BLaER1 treated with 17β-estradiol and CSF1 and Interleukin-3, amounts not matched to agents 10 nM and 100 nM (cell line): ENCODE measurements around the gene FAM222A.

Experiments used
- H3K27ac ChIP-seq, 11 experiments: shearing (Covaris generic); formaldehyde crosslinking; 2 replicates each; pipeline ENCODE4 v1.8.1; 2022
- H3K27me3 ChIP-seq, 11 experiments: shearing (Covaris generic); formaldehyde crosslinking; 2 replicates each; pipeline ENCODE4 v1.8.1; 2022
- H3K36me3 ChIP-seq, 11 experiments: shearing (Covaris generic); formaldehyde crosslinking; 2 replicates each; pipeline ENCODE4 v1.8.1; 2022
- H3K4me1 ChIP-seq, 10 experiments: shearing (Covaris generic); formaldehyde crosslinking; 2 replicates each; pipeline ENCODE4 v1.8.1; 2022
- H3K4me2 ChIP-seq, 11 experiments: shearing (Covaris generic); formaldehyde crosslinking; 2 replicates each; pipeline ENCODE4 v1.8.1; 2022
- H3K4me3 ChIP-seq, 10 experiments: shearing (Covaris generic); formaldehyde crosslinking; 2 replicates each; pipeline ENCODE4 v1.8.1; 2022
- H3K9ac ChIP-seq, 11 experiments: shearing (Covaris generic); formaldehyde crosslinking; 2 replicates each; pipeline ENCODE4 v1.8.1; 2022
- H3K9me3 ChIP-seq, 11 experiments: shearing (Covaris generic); formaldehyde crosslinking; replicated peaks in 1 of 11; 2 replicates each; pipeline ENCODE4 v1.8.1; 2022
- H4K20me1 ChIP-seq, 11 experiments: shearing (Covaris generic); formaldehyde crosslinking; 2 replicates each; pipeline ENCODE4 v1.8.1; 2022
- Cebpa-rat ChIP-seq, 11 experiments: shearing (Covaris generic); IDR thresholded peaks; 2 replicates each; pipeline ENCODE4 v1.8.1; 2022

The FAM222A gene

DNA sequence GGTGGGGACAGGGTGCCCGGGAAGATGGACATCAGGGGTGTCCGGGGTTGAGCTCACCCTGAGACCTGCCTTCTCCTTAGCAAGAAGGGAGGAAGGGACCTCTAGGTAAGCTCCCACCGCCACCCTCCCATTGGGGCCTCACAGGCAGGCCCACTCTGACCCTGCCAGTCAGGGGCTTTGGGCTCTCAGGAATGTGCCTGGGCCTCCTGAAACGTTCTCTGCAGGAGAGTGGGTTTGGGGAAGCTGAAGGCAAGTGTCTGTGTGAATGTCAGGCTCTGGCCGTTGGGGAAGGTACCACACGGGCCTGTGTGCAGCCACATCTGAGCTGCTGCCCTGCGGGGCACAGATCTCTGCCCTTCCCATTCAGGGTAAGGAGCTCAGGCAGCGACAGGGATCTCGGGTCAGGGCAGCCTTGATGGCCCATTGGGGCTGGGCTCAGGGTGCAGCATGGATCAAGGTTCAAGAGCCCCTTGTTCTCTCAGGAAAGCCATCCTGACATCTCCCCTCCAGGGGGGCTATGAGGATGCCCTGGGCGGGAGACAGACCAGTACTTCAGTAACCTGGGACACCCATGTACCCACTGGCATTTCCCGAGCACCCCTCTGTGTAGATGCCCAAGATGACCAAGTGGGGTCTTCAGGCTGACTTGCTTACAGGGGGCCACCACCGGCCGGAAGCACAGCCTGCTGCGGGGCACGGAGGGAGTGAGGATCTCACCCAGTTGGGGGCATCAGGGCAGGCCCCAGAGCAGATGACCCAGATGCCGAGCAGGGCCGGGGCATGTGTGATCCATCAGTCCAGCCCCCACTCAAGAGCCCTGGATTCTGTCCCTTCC is 29.7 kb downstream of the FAM222A start:
- no peak overlapping the region for H3K4me3 ChIP-seq
- no peak for TF ChIP-seq Cebpa-rat (IDR thresholded peaks at IDR 0.05)
- no peaks in the 10 kb centered on the region for H3K27me3 ChIP-seq
- H3K4me1 ChIP-seq, result peaks cover 9 to 19% (median 17%) of the 10 kb centered on the region in 10 experiments; a peak in 18 of 20 replicates
- H4K20me1 ChIP-seq, result peaks cover 0 to 41% (median 2%) of the 10 kb centered on the region in 11 experiments; a peak in 6 of 22 replicates
- no peak overlapping the region for H3K27ac ChIP-seq
- H3K9ac ChIP-seq, result peak overlapping the region in 1 of 11 experiments; percentile 23; a peak in 1 of 22 replicates
- no peaks in the 10 kb centered on the region for H3K36me3 ChIP-seq
- H3K9me3 ChIP-seq, result no peaks in the 10 kb centered on the region
- no peak overlapping the region for H3K4me2 ChIP-seq

GRCh38 chr12:109744026-109744425 is 30.4 kb downstream of the FAM222A start:
- Histone ChIP-seq H3K36me3 (no peaks in the 10 kb centered on the region), H3K4me1 (peaks cover 9 to 19% (median 17%) of the 10 kb centered on the region in 10 experiments; a peak in 18 of 20 replicates), H3K27me3 (no peaks in the 10 kb centered on the region), H3K9me3 (no peaks in the 10 kb centered on the region), H3K4me2 (peak overlapping the region in 5 of 11 experiments; percentile 34 to 55 (median 42); a peak in 7 of 22 replicates), H3K9ac (no peak overlapping the region), H3K4me3 (no peak overlapping the region), H3K27ac (0 out of 22 replicates have a peak overlapping the region, but pooled peaks of 1 of the 11 experiments have one; percentile 7), H4K20me1 (peaks cover 0 to 34% (median 0%) of the 10 kb centered on the region in 11 experiments; a peak in 5 of 22 replicates)
- TF ChIP-seq Cebpa-rat (IDR thresholded peaks at IDR 0.05), result no peak

DNA sequence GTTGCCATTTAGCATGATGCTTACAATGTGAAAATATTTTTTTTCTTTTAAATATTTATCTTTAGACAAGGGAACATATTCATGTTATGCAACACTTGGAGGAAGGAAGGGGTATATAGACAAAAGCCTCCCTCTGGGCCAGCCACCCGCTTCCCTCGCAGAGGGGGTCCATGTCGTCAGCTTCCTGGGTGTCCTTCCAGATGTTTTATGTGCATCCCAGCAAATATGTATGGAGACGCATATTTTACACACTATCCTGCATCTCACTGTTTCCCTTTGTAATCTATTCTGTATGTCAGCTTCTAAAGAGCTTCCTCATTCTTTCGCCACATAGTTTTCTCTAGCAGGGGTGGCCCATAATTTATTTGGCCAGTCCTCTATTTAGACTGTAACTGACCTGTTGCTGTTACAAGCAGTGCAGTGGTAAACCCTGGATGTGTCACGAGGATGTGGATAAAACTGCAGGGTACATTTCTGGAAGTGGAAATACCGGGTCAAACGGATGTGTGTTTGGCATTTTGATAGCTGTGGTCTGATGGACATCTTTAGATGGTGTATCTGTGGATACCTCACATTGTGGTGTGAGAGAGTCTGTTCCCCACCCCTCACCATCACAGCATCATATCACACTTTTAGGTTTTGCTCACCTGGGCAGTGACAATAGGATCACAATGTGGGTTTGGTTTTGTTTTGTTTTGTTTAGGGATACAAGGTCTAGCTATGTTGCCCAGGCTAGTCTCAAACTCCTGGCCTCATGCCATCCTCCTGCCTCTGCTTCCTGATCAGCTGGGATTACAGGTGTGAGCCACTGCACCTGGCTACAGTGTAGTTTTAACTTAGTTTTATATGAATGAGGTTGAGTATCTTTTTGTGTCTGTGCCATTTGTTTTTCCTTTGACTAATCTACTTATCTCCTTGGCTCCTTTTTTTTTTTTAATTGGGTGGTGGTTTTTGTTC is 31.6 kb downstream of the FAM222A start:
- H3K4me2 ChIP-seq, result peak overlapping the region; percentile 7 to 59 (median 37); a peak in 21 of 22 replicates
- H4K20me1 ChIP-seq, result peaks cover 0 to 25% (median 0%) of the 10 kb centered on the region in 11 experiments; a peak in 4 of 22 replicates
- H3K27me3 ChIP-seq, result no peaks in the 10 kb centered on the region
- no peaks in the 10 kb centered on the region for H3K36me3 ChIP-seq
- no peak overlapping the region for H3K4me3 ChIP-seq
- no peak for TF ChIP-seq Cebpa-rat (IDR thresholded peaks at IDR 0.05)
- H3K9ac ChIP-seq, result no peak overlapping the region
- no peaks in the 10 kb centered on the region for H3K9me3 ChIP-seq
- no peak overlapping the region for H3K27ac ChIP-seq
- H3K4me1 ChIP-seq, result peaks cover 9 to 19% (median 17%) of the 10 kb centered on the region in 10 experiments; a peak in 18 of 20 replicates

GRCh38 chr12:109752117-109753053 is 38.8 kb downstream of the FAM222A start:
- Histone ChIP-seq H3K9ac (no peak overlapping the region), H3K27me3 (no peaks in the 10 kb centered on the region), H3K4me2 (no peak overlapping the region), H3K4me1 (no peaks in the 10 kb centered on the region), H3K9me3 (peaks cover 10 to 26% (median 19%) of the 10 kb centered on the region in 11 experiments), H3K36me3 (no peaks in the 10 kb centered on the region), H3K27ac (no peak overlapping the region), H4K20me1 (no peaks in the 10 kb centered on the region), H3K4me3 (no peak overlapping the region)
- TF ChIP-seq Cebpa-rat (IDR thresholded peaks at IDR 0.05), result no peak

- Histone ChIP-seq H3K4me1 (no peaks in the 10 kb centered on the region), H3K4me3 (no peak overlapping the region), H3K9me3 (peaks cover 10 to 27% (median 19%) of the 10 kb centered on the region in 11 experiments), H3K27me3 (no peaks in the 10 kb centered on the region), H3K27ac (no peak overlapping the region), H4K20me1 (peaks cover 0 to 3% (median 0%) of the 10 kb centered on the region in 11 experiments; a peak in 1 of 22 replicates), H3K9ac (no peak overlapping the region), H3K4me2 (no peak overlapping the region), H3K36me3 (no peaks in the 10 kb centered on the region)
- TF ChIP-seq Cebpa-rat (IDR thresholded peaks at IDR 0.05), result no peak
Observed at GRCh38 chr12:109753054-109753401, 39.4 kb downstream of the FAM222A start.

DNA sequence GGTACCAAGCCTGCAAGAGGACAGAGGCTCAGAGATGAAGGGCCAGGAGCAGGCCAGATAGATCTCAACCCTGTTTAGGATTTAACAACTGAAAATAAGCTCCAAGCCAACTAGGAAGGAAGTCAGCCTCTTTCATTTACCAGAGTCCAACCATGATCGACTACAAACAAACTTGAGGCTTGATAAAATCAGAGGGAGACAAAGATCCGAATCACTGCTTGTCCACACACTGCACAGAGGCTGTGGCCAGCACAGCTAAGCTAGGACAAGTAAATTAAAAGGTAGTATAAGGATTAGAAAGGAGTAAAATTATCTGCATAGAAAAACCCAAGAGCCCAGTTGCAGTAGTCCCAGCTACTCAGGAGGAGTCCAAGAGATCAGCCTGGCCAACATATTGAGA is 40.3 kb downstream of the FAM222A start:
- no peaks in the 10 kb centered on the region for H3K4me1 ChIP-seq
- H3K9me3 ChIP-seq, result peaks cover 10 to 27% (median 19%) of the 10 kb centered on the region in 11 experiments
- no peak overlapping the region for H3K4me2 ChIP-seq
- no peak overlapping the region for H3K4me3 ChIP-seq
- no peak overlapping the region for H3K27ac ChIP-seq
- H3K27me3 ChIP-seq, result no peaks in the 10 kb centered on the region
- no peak for TF ChIP-seq Cebpa-rat (IDR thresholded peaks at IDR 0.05)
- no peaks in the 10 kb centered on the region for H3K36me3 ChIP-seq
- H4K20me1 ChIP-seq, result peaks cover 0 to 4% (median 0%) of the 10 kb centered on the region in 11 experiments; a peak in 1 of 22 replicates
- no peak overlapping the region for H3K9ac ChIP-seq

- peaks cover 4 to 14% (median 9%) of the 10 kb centered on the region in 10 experiments; a peak in 13 of 20 replicates for H3K4me1 ChIP-seq
- H3K4me2 ChIP-seq, result no peak overlapping the region
- H3K9ac ChIP-seq, result no peak overlapping the region
- no peak for TF ChIP-seq Cebpa-rat (IDR thresholded peaks at IDR 0.05)
- no peak overlapping the region for H3K4me3 ChIP-seq
- no peaks in the 10 kb centered on the region for H3K36me3 ChIP-seq
- peaks cover 0 to 4% (median 0%) of the 10 kb centered on the region in 11 experiments; a peak in 1 of 22 replicates for H4K20me1 ChIP-seq
- no peak overlapping the region for H3K27ac ChIP-seq
- H3K27me3 ChIP-seq, result no peaks in the 10 kb centered on the region
- H3K9me3 ChIP-seq, result peaks cover 10 to 22% (median 19%) of the 10 kb centered on the region in 11 experiments
Observed at GRCh38 chr12:109756457-109756856, 42.8 kb downstream of the FAM222A start.

DNA sequence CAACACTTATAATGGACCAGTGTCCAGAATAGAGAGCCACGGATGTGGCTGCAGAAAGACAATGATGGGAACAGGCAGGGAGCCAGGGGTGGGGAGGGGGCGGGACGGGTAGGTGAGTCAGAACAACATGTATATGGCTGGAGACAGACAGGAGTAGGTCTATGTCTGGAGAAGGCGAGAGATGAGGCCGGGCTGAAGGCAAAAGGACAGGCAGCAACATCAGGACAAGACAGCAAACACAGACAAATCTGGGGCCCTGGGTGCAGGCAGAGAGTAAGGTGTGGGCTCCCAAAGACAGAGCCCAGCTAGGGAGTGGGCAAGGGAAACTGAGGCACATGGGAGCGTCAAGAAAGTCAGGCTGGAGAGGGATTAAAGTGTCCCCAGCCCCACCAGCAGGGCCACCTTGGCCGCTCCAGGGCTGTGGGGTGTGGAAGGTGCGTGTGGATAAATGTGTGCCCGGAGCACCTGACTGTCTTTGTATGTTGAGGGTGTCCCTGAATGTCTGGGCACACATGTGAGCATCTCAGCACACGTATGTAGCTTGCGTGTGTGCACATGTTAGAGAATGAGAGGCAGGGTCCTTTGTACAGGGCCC is 44.1 kb downstream of the FAM222A start:
- Histone ChIP-seq H3K9ac (no peak overlapping the region), H3K4me3 (no peak overlapping the region), H4K20me1 (peaks cover 0 to 4% (median 0%) of the 10 kb centered on the region in 11 experiments; a peak in 1 of 22 replicates), H3K9me3 (peaks cover 10 to 25% (median 19%) of the 10 kb centered on the region in 11 experiments), H3K36me3 (no peaks in the 10 kb centered on the region), H3K4me1 (peaks cover 6 to 26% (median 17%) of the 10 kb centered on the region in 10 experiments; a peak in 19 of 20 replicates), H3K27me3 (no peaks in the 10 kb centered on the region), H3K27ac (no peak overlapping the region), H3K4me2 (no peak overlapping the region)
- TF ChIP-seq Cebpa-rat (IDR thresholded peaks at IDR 0.05), result no peak
